Tibial nerve (tissue), 4 donors: Measurements from ENCODE around the gene SKAP1. TPM values are rescaled to one million over a fixed set of nuclear protein-coding genes. Genes with fewer than 3 reads are reported as not detected.

Source experiments
- DNase-seq, 2 donors: peaks; one replicate each; pipeline ENCODE4 v3.0.0-alpha.2; 2019; ENCODE audit warnings: low spot score in 2 of 2
- H3K27ac ChIP-seq, 4 donors: fragments of 200-600 bp; sonication (generic) in 3 of 4; one replicate each; pipeline ENCODE4 v1.5.1; 2017 to 2019; ENCODE audit warnings: mild to moderate bottlenecking in 1 of 4
- H3K27me3 ChIP-seq, 2 donors: fragments of 200-600 bp; sonication (generic) in 1 of 2; one replicate each; pipeline versions ENCODE4 v1.5.1 to v1.6.0; 2017 to 2019
- H3K36me3 ChIP-seq, 3 donors: fragments of 200-600 bp; sonication (generic); one replicate each; pipeline ENCODE4 v1.5.1; 2018 to 2019
- H3K4me1 ChIP-seq, 4 donors: fragments of 200-600 bp; sonication (generic) in 3 of 4; one replicate each; pipeline ENCODE4 v1.5.1; 2017 to 2019
- H3K4me3 ChIP-seq, 4 donors: fragments of 200-600 bp; sonication (generic) in 3 of 4; one replicate each; pipeline ENCODE4 v1.5.1; 2017 to 2019; ENCODE audit warnings: mild to moderate bottlenecking in 1 of 4, moderate library complexity in 1 of 4
- H3K9me3 ChIP-seq, 4 donors: fragments of 200-600 bp; sonication (generic) in 3 of 4; one replicate each; pipeline ENCODE4 v1.5.1; 2017 to 2019
- EP300 ChIP-seq, 2 donors: sonication (generic); formaldehyde crosslinking; IDR thresholded peaks; one replicate each; pipeline ENCODE4 v1.6.1; 2017; ENCODE audit warnings: antibody characterized with exemption in 2 of 2, mild to moderate bottlenecking in 1 of 2
- POLR2A ChIP-seq, 2 donors: fragments of 450-650 bp; IDR thresholded peaks; one replicate each; pipeline ENCODE4 v1.6.1; 2017; ENCODE audit warnings: antibody characterized with exemption in 2 of 2, mild to moderate bottlenecking in 2 of 2, moderate library complexity in 2 of 2
- WGBS, 2 donors: methylation state at CpG; one replicate each; pipeline ENCODE4 v1.1.5; 2018; 5-methylcytosine and 5-hydroxymethylcytosine counted together
- total RNA-seq, 4 donors: library from RNA; depleted of rRNA; stranded (reverse); fragments of >200 nt; gene quantifications; one replicate each; pipeline ENCODE4 v1.1.0, GENCODE V29; 2016
- TF ChIP-seq, protein P1 (sequence below), 5 experiments: fragments of 200-600 bp in 3 of 5; fragments of 450-650 bp in 2 of 5; sonication (generic) in 3 of 5; IDR thresholded peaks; one replicate each; pipeline ENCODE4 v1.5.1; 2016 to 2019; ENCODE audit warnings: antibody characterized with exemption in 5 of 5, mild to moderate bottlenecking in 3 of 5, moderate library complexity in 2 of 5

Gene SKAP1
- total RNA-seq, 4 donors from 2014 or later = 0.59 to 2.0 (median 1.3) TPM

DNA sequence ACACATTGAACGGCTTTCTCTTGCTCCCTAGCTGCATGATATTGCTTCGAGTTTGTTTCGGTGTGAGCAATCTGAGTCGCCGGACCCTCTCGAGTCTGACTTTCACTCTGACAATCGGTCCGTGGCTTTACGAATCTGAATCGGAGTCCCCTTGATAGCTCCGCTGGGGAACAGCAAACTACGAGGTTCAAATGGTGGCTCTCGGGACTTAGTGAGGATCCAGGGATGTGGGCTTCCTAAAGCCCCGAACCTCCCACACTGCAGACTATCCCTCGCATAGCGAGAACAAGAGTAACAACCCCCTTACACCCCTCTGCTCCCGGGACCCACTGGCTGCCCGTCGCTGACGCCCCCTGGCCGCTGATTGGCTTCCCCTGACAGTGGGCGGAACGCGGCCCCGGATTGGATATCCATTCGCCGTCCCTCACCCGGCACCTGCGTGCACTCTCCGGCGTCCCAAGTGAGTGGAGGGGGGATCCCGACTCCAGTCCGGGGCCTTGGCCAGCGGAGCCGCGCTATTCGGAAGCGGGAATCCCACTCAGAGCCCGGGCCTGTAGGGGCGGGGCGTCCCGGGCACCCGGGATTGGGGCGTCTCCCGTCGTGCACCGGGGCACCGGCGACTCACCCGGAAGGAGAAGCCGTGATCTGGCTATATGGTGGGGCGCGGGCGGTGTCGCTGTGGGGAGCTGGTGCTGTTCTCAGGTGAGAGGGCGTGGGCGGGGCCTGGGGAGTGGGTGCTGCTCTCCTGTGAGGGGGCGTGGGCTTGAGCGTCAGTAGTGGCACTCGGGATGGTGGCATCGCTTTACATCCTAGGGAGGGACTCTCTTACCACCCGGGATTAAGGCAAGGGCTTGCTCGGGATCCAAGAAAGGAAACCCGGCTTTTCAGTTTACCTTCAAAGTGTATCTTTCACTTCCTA lies 322.6 kb downstream of the SKAP1 start, which contains the start of gene SNX11:
Gene SNX11 (plus strand): TSS at position 630 of the 919 bp plus-strand sequence. CDS start 4,278 bp downstream, outside the sequence.
- TF ChIP-seq, protein P1, sequence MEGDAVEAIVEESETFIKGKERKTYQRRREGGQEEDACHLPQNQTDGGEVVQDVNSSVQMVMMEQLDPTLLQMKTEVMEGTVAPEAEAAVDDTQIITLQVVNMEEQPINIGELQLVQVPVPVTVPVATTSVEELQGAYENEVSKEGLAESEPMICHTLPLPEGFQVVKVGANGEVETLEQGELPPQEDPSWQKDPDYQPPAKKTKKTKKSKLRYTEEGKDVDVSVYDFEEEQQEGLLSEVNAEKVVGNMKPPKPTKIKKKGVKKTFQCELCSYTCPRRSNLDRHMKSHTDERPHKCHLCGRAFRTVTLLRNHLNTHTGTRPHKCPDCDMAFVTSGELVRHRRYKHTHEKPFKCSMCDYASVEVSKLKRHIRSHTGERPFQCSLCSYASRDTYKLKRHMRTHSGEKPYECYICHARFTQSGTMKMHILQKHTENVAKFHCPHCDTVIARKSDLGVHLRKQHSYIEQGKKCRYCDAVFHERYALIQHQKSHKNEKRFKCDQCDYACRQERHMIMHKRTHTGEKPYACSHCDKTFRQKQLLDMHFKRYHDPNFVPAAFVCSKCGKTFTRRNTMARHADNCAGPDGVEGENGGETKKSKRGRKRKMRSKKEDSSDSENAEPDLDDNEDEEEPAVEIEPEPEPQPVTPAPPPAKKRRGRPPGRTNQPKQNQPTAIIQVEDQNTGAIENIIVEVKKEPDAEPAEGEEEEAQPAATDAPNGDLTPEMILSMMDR (IDR thresholded peaks at IDR 0.05) = peak in 1 of 5 experiments; percentile 30
- TF ChIP-seq EP300 (IDR thresholded peaks at IDR 0.05) = peak in 1 of 2 donors; percentile 72
- peak in 1 of 2 donors; percentile 35 for TF ChIP-seq POLR2A (IDR thresholded peaks at IDR 0.05)
- peak within 1 kb of the TSS; percentile 85 to 97 (median 94) for H3K27ac ChIP-seq
- H3K4me3 ChIP-seq = peak within 1 kb of the TSS; percentile 57 to 92 (median 77)
- H3K36me3 ChIP-seq = peaks cover 0 to under 1% (median 0%) of the 10 kb centered on the region in 3 donors
- no peaks in the 10 kb centered on the region for H3K9me3 ChIP-seq
- no peaks in the 10 kb centered on the region for H3K27me3 ChIP-seq
- 0% methylated on average over 26 to 43 of the region's 64 CpGs for WGBS, 2 donors
- peaks cover 0 to 38% (median 15%) of the 10 kb centered on the region in 4 donors for H3K4me1 ChIP-seq
- DNase-seq = peak; percentile 77 to 82

DNA sequence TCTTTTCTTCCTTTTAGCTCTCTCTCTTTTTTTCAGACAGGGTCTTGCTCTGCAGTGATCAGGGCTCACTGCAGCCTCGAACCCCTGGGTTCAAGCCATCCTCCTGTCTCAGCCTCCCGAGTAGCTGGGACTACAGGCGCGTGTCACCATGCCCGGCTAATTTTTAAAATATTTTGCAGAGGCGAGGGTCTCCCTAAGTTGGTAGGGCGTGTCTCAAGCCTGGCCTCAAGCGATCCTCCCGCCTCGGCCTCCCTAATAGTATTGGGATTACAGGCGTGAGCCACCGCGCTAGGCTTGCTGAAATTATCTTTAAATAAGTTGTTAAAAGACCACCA lies 323.2 kb downstream of the SKAP1 start:
- Histone ChIP-seq H3K9me3 (no peaks in the 10 kb centered on the region), H3K36me3 (no peaks in the 10 kb centered on the region), H3K4me3 (peak overlapping the region; percentile 57 to 92 (median 77)), H3K4me1 (peaks cover 0 to 40% (median 15%) of the 10 kb centered on the region in 4 donors), H3K27ac (peak overlapping the region; percentile 85 to 97 (median 94)), H3K27me3 (no peaks in the 10 kb centered on the region)
- TF ChIP-seq EP300 (IDR thresholded peaks at IDR 0.05) = no peak
- TF ChIP-seq, protein P1 (IDR thresholded peaks at IDR 0.05) = no peak
- no peak for TF ChIP-seq POLR2A (IDR thresholded peaks at IDR 0.05)
- 51 to 57% methylated on average over 13 of the region's 13 CpGs for WGBS, 2 donors
- DNase-seq = no peak

DNA sequence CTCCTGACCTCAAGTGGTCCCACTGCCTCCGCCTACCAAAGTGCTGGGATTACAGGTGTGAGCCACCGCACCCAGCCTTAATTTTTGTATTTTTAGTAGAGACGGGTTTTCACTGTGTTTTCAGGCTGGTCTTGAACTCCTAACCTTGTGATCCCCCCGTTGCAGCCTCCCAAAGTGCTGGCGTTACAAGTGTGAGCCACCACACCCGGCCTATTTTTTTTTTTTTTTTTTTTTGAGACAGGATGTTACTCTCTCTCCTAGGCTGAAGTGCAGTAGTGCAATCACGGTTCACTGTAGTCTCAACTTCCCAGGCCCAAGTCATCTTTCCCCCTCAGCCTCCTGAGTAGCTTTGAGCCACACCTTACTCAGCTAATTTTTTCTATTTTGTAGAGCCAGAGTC lies 325.6 kb downstream of the SKAP1 start:
- no peaks in the 10 kb centered on the region for H3K27me3 ChIP-seq
- peaks cover 0 to 36% (median 18%) of the 10 kb centered on the region in 4 donors for H3K4me1 ChIP-seq
- TF ChIP-seq, protein P1 (IDR thresholded peaks at IDR 0.05) = no peak
- no peak for TF ChIP-seq EP300 (IDR thresholded peaks at IDR 0.05)
- TF ChIP-seq POLR2A (IDR thresholded peaks at IDR 0.05) = no peak
- WGBS, 2 donors = 87 to 88% methylated on average over 7 of the region's 7 CpGs
- no peak overlapping the region for H3K27ac ChIP-seq
- no peak for DNase-seq
- H3K9me3 ChIP-seq = no peaks in the 10 kb centered on the region
- H3K4me3 ChIP-seq = no peak overlapping the region
- H3K36me3 ChIP-seq = no peaks in the 10 kb centered on the region

DNA sequence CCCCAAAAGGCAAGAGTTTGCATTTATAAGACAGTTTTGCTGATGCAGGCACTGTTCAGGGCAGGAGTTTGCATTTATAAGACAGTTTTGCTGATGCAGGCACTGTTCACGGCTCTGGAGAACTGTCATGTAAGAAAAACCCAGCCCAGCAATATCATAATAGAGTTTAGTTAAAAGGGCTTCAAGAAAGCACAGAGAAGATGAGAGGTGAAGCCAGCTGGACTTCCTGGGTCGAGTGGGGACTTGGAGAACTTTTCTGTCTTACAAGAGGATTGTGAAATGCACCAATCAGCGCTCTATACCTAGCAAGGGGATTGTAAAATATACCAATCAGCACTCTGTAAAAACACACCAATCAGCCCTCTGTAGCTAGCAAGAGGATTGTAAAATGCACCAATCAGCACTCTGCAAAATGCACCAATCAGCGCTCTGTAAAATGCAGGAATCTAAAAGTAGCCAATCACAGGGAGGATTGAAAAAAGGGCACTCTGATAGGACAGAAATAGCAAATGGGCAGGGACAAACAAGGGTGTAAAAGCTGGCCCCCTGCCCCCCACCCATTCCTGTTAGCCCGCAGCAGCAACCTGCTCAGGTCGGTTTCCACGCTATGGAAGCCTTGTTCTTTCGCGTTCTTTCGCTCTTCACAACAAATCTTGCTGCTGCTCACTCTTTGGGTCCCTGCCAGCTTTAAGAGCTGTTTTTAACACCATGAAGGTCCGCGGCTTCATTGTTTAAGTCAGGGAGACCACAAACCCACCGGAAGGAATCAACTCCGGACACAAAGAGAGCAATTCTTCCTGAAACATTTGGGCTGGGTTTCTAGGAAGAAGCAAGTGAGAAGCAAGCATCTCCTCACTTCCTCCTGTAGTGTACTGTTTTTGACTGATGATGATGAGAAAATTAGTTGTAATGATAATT lies 327.0 kb downstream of the SKAP1 start:
- Histone ChIP-seq H3K36me3 (no peaks in the 10 kb centered on the region), H3K9me3 (no peaks in the 10 kb centered on the region), H3K4me3 (no peak overlapping the region), H3K27ac (no peak overlapping the region), H3K27me3 (no peaks in the 10 kb centered on the region), H3K4me1 (peaks cover 0 to 33% (median 6%) of the 10 kb centered on the region in 4 donors)
- TF ChIP-seq POLR2A (IDR thresholded peaks at IDR 0.05) = no peak
- WGBS, 2 donors = 79 to 82% methylated on average over 14 of the region's 14 CpGs
- no peak for DNase-seq

DNA sequence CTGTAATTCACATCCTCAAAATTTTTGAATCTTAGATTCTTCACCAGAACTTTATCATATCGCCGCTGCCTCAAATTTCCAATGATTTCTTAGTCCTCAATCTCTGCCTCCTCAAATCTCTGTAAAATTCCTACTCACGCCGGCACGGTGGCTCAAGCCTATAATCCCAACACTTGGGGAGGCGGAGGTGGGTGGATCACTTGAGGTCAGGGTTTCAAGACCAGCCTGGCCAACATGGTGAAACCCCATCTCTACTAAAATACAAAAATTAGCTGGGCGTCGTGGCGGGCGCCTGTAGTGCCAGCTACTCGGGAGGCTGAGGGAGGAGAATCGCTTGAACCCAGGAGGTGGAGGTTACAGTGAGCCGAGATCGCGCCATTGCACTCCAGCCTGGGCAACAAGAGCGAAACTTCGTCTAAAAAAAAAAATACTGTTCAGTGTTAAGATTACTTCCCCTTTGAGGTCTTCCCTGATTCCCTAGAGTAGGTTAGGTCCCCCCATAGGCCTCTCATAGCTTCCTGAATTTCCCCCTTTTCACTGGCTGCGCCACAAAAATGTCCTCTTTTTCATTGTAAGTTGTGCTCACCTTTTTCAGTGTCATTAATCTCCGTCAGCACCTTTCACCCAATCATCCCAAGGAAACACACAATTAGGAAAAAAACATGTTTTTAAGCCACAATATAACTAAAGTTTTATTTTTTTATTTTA lies 327.8 kb downstream of the SKAP1 start:
- TF ChIP-seq EP300 (IDR thresholded peaks at IDR 0.05) = no peak
- TF ChIP-seq, protein P1 (IDR thresholded peaks at IDR 0.05) = no peak
- no peak for TF ChIP-seq POLR2A (IDR thresholded peaks at IDR 0.05)
- H3K27ac ChIP-seq = no peak overlapping the region
- H3K9me3 ChIP-seq = no peaks in the 10 kb centered on the region
- 85% methylated on average over 19 of the region's 19 CpGs for WGBS, 2 donors
- no peaks in the 10 kb centered on the region for H3K36me3 ChIP-seq
- no peaks in the 10 kb centered on the region for H3K27me3 ChIP-seq
- H3K4me3 ChIP-seq = peak overlapping the region in 1 of 4 donors; percentile 98
- no peak for DNase-seq
- peaks cover 0 to 34% (median 6%) of the 10 kb centered on the region in 4 donors for H3K4me1 ChIP-seq
